GM18519 (cell line): Measurements from ENCODE around the gene BCL3.

ENCODE experiments used
- ATAC-seq: cut with Tn5 transposase; IDR thresholded peaks from one replicate; pipeline ENCODE4 v1.9.1; 2021; ENCODE audit warnings: mild to moderate bottlenecking, moderate library complexity; ENCODE audit not compliant: unreplicated experiment, low FRiP score

The BCL3 gene

DNA sequence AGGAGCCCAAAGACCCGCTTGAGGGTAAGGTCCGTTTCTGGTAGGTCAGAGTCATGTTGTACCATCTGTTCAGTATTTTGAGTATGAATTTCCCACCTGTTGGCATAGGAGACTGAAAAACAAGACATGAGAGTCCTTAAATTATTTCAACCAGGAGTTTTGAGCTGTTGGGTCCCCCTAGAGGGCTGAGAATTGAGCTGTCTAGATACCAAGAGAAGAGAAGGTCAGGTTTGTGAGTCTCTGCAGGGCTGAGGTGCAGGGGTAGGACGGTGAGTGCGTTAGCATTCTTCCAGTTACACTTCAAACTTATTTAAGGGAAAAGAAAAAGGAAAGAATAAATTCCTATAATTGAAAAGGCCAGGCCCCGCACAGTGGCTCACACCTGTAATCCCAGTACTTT lies 34.2 kb downstream of the BCL3 start:
- no peak for ATAC-seq

DNA sequence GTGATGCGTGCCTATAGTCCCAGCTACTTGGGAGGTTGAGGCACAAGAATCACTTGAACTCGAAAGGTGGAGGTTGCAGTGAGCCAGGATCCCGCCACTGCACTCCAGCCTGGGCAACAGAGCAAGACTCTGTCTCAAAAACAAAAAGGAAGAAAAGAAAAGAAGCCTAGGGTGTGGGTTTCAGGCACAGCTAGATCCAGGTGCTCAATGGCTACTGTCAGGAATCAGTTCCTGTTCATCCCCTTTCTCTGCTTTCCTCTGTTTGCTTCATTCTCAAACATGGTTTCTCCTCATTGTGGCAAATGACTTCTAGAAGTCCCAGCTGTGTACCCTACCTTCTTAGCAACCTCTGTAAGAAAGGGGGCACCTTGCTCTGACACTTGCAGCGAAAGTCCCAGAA lies 35.0 kb downstream of the BCL3 start:
- ATAC-seq, result no peak

DNA sequence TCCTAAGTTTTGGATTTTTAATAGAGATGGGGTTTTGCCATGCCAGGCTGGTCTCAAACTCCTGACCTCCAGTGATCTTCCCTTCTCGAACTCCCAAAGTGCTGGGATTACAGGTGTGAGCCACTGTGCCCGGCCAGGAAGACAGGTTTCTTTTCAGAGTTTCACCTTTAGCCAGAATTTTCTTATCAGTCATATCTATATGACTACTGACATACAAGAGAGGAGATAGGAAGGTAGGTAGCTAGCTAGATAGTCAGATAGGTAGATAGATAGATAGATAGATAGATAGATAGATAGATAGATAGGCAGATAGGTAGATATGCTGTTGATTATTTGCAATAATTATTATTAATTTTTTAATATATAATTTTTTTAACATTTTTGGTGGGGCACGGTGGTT lies 36.8 kb downstream of the BCL3 start:
- no peak for ATAC-seq

DNA sequence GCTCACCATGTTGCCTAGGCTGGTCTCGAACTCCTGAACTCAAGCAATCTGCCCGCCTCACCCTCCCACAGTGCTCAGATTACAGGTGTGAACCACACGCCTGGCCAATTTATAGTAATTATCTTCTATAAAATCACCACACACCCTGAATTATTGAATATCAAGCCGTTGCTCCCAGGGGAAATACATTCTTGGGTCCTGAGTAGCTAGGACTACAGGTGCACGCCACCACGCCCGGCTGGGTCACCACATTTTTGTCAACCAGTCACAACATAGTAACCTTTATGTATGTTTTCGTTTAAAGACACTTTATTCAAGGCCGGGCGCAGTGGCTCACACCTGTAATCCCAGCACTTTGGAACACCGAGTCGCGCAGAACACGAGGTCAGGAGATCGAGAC lies 37.5 kb downstream of the BCL3 start:
- ATAC-seq, result no peak

DNA sequence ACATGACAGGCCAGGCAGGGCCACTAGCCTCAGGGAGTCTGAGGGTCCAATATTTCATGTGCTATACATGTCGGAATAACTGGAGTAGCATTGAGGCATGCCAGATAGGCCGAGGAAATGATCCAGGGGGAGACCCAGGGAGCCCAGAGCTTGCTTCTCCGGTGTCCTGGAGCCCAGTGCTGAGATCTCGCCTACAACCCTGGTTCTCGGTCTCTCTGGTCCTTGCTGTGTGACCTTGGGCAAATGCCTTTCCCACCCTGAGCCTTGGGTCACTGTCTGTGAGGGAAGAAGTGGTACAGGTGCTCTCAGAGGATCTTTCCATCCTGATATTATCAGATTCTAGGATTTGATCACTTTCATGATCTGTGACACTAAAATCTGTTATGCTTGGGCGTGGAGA lies 40.5 kb downstream of the BCL3 start:
- ATAC-seq, result no peak

DNA sequence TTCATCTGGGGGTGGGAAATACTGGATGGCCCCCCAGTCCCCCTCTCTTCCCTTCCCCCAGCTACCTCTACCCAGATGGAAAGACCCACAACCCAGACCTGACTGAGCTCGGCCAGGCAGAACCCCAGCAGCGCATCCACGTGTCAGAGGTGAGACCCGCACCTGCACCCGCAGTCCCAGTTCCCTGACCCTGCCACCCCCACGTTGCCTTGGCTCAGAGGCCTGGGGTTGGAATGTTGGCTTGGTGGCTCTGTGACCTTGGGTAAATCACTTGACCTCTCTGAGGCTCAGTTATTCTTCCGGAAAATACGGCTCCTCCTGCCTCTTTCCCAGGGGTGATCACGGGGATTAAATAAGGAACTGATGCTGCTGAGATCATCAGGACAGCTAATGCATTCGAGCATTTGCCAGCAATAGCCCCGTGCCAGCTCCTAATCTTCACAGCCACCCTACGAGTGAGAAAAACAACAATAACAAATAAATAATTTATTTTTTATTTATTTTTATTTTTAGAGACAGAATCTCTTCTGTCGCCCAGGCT lies 41.5 kb downstream of the BCL3 start:
- no peak for ATAC-seq

DNA sequence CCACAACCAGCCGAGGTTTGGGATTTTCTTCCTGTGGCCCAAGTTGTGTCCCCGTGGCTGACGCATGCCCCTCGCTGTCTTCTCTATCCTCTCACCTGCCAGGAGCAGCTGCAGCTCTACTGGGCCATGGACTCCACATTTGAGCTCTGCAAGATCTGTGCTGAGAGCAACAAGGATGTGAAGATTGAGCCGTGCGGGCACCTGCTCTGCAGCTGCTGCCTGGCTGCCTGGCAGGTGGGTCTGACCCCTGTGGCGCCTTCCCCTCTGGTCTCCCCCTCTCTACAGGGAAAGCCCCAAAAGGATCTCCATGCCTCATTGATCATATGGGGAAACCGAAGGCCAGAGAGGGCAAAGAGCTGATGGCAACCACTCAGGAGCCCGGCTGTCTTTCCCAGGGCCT lies 43.8 kb downstream of the BCL3 start:
- no peak for ATAC-seq

DNA sequence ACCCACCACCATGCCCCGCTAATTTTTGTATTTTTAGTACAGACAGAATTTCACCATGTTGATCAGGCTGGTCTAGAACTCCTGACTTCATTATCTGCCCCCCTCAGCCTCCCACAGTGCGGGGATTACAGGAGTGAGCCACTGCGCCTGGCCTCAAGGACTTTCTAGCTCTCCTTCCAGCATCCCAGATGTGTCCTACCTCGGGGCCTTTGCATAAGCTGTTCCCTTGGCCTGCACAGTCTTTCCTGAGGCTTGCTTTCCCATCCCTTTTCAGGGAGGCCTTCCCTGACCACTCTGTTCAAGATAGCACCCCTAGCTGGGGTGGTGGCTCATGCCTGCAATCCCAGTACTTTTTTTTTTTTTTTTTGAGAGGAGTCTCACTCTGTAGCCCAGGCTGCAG lies 46.1 kb downstream of the BCL3 start:
- no peak for ATAC-seq

DNA sequence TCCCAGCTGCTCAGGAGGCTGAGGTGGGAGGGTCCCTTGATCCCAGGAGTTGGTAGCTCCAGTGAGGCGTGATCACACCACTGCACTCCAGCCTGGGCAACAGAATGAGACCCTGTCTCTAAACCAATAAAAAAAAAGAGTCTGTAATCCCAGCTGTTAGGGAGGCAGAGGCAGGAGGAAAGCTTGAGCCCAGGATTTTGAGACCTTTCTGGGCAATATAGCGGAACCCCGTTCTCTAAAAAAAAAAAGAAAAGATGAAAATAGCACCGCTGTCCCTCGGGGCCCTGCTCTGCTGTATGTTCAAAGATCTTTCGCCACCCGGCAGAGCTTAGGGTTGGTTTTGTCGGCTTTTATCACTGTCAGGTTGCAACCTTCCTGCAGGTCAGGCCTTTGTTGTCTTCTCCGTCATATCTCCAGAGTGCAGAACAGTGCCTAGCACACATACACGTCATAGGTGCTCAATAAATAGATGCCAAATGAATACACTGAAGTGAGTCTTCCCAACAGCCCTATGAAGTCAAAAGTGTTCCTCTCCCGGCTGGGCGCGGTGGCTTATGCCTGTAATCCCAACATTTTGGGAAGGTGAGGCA lies 47.0 kb downstream of the BCL3 start:
- no peak for ATAC-seq

DNA sequence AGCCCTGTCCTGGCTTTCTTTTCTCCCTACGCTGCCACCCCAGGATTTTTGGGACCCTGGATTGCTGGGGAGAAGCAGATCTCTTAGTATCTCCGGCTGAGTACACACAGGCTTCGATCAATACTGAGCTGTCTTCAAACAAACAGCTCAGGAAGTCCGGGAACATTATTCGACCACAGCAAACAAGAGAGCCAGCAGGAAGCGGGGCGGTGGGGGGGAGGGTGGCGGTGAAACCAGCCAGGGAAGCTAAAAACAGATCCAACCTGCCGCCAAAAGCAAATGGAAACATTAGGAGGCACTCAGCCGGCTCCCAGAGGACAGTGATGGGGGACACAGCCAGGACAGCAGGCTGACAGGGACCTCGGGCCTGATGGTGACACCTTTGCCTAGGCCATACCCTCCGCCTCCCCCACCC lies 48.2 kb downstream of the BCL3 start:
- no peak for ATAC-seq

DNA sequence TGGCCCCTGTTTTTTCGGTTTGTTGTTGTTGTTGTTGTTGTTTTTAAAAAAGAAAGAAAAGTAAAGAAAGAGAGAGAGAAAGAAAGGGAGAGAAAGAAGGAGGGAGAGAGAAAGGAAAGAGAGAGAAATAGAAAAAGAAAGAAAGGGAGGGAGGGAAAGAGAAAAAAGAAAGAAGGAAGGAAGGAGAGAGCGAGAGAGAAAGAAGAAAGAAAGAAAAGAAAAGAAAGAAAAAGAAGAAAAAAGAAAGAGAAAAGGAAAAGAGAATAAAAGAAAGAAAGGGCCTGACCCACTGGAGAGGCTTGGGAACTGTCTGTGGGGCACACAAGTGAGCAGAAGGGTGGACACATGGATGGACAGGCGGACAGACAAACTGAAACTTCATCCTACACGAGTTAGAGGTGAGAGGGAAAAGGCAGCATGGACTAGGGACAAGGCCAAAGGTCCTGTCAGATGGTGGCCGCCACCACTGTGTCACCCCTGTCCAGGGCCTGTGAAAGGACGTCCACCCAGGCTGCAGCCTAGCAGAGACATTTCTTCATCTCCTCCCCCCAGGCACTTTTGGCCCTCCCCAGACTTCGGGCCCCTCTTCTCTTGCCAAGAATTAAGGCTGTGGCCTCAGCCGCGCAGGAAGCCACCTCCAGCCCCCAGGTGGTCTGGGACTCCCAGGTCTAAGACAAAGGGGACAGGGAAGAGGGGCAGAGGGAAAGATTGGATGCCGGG lies 51.3 kb downstream of the BCL3 start:
- no peak for ATAC-seq

DNA sequence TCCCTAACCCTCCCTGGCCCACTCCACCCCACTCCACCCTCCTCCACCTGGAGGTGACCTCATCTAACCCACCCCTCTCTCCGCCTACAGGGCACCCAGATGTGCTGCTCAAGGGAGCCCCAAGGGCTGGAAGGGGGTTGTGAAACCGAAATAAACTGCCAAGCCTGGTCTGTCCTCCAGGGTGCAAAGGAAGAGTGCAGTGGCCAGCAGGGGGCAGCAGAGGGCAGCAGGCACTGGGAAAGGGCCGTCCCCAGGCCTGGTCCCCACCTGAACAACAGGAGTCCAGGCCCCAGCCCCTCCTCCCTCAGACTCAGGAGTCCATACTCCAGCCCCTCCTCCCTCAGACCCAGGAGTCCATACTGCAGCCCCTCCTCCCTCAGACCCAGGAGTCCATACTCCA lies 52.0 kb downstream of the BCL3 start:
- no peak for ATAC-seq

DNA sequence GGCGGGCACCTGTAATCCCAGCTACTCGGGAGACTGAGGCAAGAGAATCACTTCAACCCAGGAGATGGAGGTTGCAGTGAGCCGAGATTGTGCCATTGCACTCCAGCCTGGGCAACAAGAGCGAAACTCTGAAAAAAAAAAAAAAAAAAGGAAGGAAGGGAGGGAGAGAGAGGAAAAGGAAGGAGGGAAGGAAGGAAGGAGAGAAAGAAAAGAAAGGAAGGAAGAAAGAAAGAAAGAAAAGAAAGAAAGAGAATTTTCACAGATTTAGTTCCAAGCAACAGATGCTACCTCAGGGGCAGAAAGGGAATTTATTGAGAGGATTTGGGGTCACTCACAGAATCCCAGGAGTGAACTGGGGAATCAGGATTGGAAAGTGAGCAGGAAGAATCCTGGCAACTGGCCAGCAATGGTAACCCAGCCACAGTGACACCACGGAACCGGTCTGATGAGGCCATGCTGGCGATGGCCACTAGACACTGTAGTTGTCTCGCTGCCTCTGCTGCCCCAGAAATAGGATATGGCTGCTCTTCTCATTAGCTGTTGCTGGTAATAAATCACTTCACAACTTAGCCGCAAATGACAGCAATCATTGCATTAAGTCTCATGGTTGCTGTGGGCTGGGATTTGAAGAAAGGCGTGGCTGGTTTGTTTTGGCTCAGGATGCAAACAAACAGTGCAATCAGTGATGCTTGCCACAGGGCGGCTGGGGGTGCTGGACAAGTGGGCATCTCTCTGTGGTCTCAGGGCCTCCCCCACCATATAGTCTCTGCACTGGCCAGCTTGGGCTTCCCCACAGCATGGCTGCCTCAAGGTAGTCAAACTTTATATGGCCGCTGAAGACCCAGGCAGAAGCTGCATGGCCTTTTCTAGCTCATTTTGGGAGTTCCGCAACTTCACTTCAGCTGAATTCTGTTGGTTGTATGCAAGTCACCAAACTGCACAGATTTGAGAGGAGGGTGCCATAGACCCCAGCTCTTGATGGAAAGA lies 55.2 kb downstream of the BCL3 start:
- ATAC-seq, result no peak

DNA sequence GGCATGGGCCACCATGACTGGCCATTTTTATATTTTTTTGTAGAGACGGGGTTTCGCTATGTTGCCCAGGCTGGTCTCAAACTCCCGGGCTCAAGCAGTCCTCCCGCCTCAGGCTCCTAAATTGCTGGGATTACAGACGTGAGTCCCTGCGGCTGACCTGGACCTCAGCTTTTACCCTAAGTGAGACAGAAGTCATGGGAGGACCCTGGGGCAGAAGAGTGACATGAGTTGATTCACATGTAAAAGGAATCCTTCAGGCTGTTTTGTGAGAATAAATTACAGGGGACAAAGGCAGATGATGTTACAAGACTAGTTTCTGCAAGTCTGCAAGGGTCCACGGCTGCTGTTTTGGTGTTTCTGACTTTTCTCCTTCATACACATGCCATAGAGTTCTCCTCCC lies 57.8 kb downstream of the BCL3 start:
- no peak for ATAC-seq

DNA sequence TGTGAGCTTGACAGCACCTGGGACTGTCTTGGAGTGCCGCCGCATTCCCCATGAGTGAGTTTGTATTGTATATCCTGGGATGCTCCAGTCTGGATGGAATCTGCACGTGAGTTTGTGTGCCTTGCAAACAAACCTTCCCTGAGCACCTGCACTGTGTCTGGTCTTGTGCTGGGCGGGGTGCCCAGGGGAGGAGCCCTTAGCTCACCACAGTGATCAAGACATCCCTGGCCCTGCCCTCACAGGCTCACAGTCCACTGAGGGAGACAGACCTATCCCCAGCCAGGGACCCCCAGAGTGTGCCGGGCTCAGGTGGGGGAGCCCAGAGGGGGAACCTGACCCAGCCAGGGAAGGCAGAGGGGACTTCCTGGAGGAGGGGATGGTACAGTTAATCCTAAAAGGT lies 58.7 kb downstream of the BCL3 start:
- ATAC-seq, result no peak

DNA sequence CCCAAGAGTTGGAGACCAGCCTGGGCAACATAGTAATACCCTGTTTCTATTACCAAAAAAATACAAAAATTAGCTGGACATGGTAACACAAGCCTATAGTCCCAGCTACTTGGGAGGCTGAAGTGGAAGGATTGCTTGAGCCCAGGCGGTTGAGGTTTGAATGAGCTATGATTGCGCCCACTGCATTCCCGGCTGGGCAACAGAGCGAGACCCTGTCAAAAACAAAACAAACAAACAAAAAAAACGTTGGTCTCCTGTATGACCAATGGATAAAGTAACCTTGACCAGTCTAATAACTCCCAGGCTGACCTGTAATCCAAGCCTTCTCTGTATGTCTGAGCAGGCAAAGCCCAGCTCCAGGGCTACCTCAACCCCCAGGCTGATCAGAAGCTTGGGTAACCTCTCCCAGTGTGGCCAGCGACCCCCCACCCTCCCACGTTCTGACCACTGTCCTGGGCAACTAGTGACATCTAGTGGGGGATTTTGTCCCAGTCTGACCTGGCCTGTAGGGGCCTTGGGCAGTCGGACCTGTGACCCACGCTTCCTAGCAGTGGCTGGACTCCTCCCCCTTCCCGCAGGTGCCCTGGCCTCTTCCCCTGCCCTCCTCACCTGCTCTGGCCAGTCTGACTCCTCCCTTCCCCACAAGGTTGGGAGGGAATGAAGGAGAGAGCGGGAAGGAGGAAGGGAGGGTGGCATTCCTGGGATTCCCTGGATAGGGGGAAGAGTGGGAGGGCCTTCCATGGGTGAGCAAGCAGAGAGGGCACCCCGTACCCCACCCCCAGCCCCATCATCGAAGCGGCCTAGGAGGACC lies 59.3 kb downstream of the BCL3 start:
- ATAC-seq, result no peak

DNA sequence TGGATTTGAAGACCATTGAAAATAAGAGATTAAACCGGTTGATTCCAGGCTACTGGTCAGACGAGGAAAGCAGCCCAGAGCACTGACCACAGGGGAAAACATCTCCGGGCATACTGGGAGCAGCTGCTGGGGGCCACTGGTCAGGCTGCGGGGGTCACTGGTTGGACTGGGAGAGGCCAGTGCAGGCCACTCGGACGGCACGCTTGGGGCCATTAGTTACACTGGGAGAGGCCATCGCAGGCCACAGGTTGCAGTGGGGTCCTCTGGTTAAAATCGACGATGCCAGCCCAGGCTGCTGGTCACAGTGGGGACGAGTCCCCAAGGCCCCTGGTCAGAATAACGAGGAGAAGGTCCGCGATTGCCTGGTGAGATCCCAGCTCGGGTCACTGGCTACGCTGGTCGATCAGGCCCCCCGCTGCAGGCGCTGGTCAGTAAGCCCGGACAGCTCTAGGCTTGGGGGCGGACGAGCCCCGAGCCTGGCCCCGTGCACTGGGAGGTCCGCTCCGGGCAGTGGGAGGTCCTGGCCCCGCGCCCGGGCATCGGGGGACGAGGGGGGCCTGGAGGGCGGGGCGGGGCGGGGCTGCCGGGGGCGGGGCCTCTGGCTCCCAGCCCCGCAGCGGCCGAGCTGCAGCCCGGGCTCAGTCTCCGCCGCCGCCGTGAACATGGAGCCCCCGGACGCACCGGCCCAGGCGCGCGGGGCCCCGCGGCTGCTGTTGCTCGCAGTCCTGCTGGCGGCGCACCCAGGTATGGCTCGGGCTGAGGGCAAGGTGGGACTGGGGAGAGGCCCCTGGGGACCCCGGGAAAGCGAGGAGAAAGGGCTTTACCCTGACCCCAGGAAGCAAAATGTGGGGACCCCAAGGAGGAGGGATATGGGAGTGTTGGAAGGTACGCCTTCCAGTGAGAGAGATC lies 60.2 kb downstream of the BCL3 start, which contains the start of gene BCAM:
Gene BCAM (plus strand): TSS at position 641 of the 909 bp plus-strand sequence. CDS start 22 bp downstream, at position 663.
- no peak for ATAC-seq
